GM19023 (cell line): ENCODE measurements around the gene ZNF74.
"Not testable (repeated sequence)": the region's sequence is repeated elsewhere in the genome, so short reads cannot be mapped to it uniquely, and the experiment has no call there.

Experiments used
- ATAC-seq: cut with Tn5 transposase; IDR thresholded peaks from one replicate; pipeline ENCODE4 v1.9.1; 2021; ENCODE audit warnings: mild to moderate bottlenecking, moderate library complexity; ENCODE audit not compliant: unreplicated experiment

ZNF74 gene

GRCh38 chr22:20441631-20442484 lies 47.9 kb downstream of the ZNF74 start:
- no peak for ATAC-seq

DNA sequence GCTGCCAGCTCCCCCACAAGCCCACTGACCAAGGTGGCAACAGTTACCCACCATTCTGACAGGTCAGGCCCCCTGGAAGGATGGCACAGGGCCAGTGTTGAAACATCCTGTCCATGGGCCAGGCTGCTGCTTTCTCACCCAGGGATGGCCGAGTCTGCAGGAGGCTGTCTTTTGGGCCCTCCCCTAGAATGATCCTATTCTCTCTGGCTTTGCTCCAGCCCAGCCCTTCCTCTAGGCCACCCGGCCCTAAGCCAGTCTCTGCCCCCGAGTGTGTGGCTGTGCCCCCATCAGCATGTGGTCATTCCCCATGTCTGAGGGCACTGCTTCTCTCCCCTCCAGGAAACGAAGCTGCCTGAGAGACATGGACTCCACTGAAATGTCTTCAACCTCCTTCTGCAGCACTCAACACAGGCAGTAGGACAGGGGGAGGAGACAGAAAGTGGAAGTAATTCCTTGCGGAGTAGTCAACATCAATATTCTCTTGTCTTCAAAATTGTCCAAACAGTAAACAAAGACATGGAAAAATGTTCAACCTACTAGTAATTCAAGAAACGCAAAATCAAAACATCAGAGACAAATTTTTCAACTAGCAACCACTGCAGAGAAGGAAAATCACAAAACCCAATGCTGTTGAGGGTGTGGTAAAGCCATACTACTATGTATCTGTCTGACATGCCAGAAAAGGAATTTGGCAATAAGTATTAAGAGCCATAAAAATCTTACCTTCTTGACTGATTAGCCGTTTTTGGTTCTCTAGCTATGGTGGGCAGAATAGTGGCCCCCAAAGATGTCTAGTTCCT lies 48.7 kb downstream of the ZNF74 start:
- ATAC-seq = no peak

DNA sequence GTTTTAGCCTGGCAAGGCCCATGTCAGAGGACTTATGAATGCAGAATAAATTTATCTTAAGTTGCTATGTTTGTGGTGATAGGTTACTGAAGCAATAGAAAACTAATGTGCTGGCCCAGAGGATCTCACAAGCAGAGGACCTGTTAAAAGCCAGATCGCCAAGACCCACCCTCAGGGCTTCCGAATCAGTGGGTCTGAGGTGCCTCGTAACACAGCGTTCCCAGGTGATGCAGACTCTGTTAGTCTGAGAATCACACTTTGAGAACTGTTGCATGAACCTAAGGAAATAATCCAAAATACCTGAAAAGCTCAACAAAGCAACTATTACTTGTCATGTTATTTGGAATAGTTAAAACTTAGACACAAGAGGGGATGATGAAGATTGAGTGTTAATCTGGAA lies 50.4 kb downstream of the ZNF74 start:
- no peak for ATAC-seq

GRCh38 chr22:20446383-20446970 lies 52.5 kb downstream of the ZNF74 start:
- ATAC-seq = no peak

- no peak for ATAC-seq
Measured at GRCh38 chr22:20448630-20449029, 54.7 kb downstream of the ZNF74 start.

DNA sequence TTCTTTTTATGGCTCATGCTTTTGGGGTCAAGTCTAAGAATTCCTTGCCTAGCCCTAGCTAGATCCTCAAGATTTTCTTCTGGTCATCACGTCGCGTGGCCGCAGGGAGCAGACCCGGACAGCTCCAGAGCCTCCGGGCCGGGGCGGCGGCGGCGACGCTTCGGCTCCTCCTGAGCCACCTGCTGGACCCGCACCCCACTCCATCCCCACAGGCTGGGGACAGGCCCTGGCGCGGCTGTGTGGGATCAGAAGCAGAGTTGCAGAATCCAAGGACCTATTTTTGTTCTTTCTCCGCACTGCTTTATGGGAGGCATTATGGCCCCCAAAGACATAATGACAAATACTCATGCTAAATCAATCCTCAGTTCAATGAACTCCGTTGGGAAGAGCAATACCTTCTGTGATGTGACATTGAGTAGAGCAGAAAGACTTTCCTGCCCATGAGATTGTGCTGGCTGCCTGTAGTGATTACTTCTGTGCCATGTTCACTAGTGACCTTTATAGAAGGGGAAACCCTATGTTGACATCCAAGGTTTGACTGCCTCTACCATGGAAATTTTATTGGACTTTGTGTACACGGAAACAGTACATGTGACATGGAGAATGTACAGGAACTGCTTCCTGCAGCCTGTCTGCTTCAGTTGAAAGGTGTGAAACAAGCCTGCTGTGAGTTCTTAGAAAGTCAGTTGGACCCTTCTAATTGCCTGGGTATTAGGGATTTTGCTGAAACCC lies 56.0 kb downstream of the ZNF74 start:
- ATAC-seq = no peak

- no peak for ATAC-seq
Measured at GRCh38 chr22:20450551-20450906, 56.6 kb downstream of the ZNF74 start.

GRCh38 chr22:20451129-20451778 lies 57.3 kb downstream of the ZNF74 start:
- not testable (repeated sequence) for ATAC-seq

- ATAC-seq = no peak
Measured at GRCh38 chr22:20451920-20452319, 58.0 kb downstream of the ZNF74 start.

DNA sequence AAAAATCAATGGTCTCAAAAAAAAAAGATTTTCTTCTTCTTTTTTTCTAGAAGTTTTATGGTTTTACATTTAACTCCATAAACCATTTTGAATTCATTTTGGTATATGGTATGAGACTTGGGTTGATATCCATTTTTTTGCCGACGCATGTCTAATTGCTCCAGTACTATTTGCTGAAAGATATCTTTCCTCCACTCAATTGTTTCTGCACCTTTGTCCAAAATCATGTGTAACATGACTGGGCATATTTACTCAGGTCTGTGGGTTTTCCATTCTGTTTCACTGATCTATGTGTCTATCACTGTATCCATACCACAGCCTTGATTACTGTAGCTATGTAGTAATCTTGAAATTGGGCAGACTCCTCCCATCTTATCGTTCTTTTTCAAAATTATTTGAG lies 59.3 kb downstream of the ZNF74 start:
- ATAC-seq = no peak

- no peak for ATAC-seq
Measured at GRCh38 chr22:20455709-20456063, 61.7 kb downstream of the ZNF74 start.

DNA sequence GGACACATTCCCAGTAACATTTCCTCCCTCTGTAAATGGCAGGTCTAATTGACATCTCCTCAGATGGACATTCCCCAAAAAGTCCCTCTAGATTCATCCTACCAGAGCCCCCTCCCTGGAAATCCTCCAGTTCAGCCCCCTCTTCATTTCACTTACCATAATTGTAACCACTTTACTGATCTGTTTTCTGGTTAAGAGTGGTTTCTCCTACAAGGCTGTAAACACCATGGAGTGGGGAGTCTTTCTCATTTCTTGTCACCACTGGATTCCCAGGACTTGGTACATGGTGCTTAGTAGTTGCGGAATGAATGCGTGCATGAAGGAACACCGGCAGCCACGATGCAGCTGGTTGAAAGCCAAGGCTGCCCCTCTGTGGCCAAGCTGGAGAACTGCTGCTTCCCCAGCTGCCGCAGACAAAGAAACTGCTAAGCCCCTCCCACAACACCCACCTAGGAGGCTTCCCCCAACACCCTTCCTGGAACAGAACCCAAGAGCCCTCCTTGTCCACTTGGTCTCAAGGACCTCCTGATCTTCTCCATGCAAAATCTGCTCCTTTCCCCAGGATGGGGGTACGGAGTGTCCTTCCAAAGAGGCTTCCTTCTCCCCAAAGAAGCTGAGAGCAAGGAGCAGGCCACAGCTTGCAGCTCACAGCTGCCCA lies 62.2 kb downstream of the ZNF74 start:
- ATAC-seq = no peak

GRCh38 chr22:20456722-20457076 lies 62.7 kb downstream of the ZNF74 start:
- no peak for ATAC-seq

- no peak for ATAC-seq
Measured at GRCh38 chr22:20457506-20458240, 63.7 kb downstream of the ZNF74 start.
